K562 (cell line): ENCODE data around the gene HPCA.

Experiments used
- ASH1L ChIP-seq: fragments of 450-650 bp; IDR thresholded peaks from 2 replicates; pipeline ENCODE4 v1.6.1; 2018; ENCODE audit warnings: borderline replicate concordance, mild to moderate bottlenecking, low read depth; ENCODE audit not compliant: partially characterized antibody
- EP300 ChIP-seq: IDR thresholded peaks from 2 replicates; pipeline ENCODE4 v1.6.1; 2012; ENCODE audit warnings: low read length, improper control_type of control experiment
- ERF ChIP-seq: fragments of 450-650 bp; formaldehyde crosslinking; IDR thresholded peaks from 2 replicates; pipeline ENCODE4 v1.4.0; 2020; ENCODE audit warnings: mild to moderate bottlenecking, mixed read lengths
- EZH2 ChIP-seq: IDR thresholded peaks from 2 replicates; pipeline ENCODE4 v1.6.1; 2012; ENCODE audit warnings: low read depth, mild to moderate bottlenecking, inconsistent platforms, low read length, borderline replicate concordance
- MAFK ChIP-seq: IDR thresholded peaks from 2 replicates; pipeline ENCODE4 v1.6.1; 2011; ENCODE audit warnings: low read length, improper control_type of control experiment
- MTF1 ChIP-seq: fragments of 250-450 bp; sonication (Bioruptor Pico); IDR thresholded peaks from 2 replicates; pipeline ENCODE4 v1.9.0; 2021; ENCODE audit warnings: moderate library complexity, mild to moderate bottlenecking, inconsistent platforms, borderline replicate concordance
- NFE2L1 ChIP-seq: fragments of 450-650 bp; IDR thresholded peaks from 2 replicates; pipeline ENCODE4 v1.6.1; 2016; ENCODE audit warnings: missing genetic modification characterization, low read depth, mild to moderate bottlenecking, missing compliant biosample characterization, moderate library complexity, borderline replicate concordance
- STAT5B ChIP-seq: fragments of 250-450 bp; sonication (Bioruptor Pico); IDR thresholded peaks from 2 replicates; pipeline ENCODE4 v1.8.0; 2021; ENCODE audit warnings: mild to moderate bottlenecking, inconsistent platforms
- ZNF274 ChIP-seq: IDR thresholded peaks from 2 replicates; pipeline ENCODE4 v1.6.1; 2011; ENCODE audit warnings: low read depth, mild to moderate bottlenecking, low read length, moderate library complexity, borderline replicate concordance
- ZNF592 ChIP-seq: fragments of 450-650 bp; IDR thresholded peaks from 2 replicates; pipeline ENCODE4 v1.6.1; 2017; ENCODE audit warnings: antibody characterized with exemption, mild to moderate bottlenecking
- TF ChIP-seq, protein P1 (sequence below), 3 experiments: IDR thresholded peaks in 2 of 3; conservative IDR thresholded peaks in 1 of 3; 2 replicates each; pipeline ENCODE4 v1.5.1; 2011 to 2012; ENCODE audit warnings: low read length in 3 of 3, mild to moderate bottlenecking in 3 of 3, control low read depth in 2 of 3, improper control_type of control experiment in 1 of 3, inconsistent platforms in 1 of 3, low read depth in 1 of 3, mixed read lengths in 1 of 3, moderate library complexity in 1 of 3; ENCODE audit not compliant: insufficient read depth in 2 of 3
- TF ChIP-seq, protein P2 (sequence below): sonication (generic); formaldehyde crosslinking; IDR thresholded peaks from 2 replicates; pipeline ENCODE4 v1.8.1; 2023; ENCODE audit warnings: missing genetic modification reagents, mild to moderate bottlenecking, borderline replicate concordance

GRCh38 chr1:32934535-32934934 is 48.2 kb downstream of the HPCA start:
- TF ChIP-seq, protein P1, sequence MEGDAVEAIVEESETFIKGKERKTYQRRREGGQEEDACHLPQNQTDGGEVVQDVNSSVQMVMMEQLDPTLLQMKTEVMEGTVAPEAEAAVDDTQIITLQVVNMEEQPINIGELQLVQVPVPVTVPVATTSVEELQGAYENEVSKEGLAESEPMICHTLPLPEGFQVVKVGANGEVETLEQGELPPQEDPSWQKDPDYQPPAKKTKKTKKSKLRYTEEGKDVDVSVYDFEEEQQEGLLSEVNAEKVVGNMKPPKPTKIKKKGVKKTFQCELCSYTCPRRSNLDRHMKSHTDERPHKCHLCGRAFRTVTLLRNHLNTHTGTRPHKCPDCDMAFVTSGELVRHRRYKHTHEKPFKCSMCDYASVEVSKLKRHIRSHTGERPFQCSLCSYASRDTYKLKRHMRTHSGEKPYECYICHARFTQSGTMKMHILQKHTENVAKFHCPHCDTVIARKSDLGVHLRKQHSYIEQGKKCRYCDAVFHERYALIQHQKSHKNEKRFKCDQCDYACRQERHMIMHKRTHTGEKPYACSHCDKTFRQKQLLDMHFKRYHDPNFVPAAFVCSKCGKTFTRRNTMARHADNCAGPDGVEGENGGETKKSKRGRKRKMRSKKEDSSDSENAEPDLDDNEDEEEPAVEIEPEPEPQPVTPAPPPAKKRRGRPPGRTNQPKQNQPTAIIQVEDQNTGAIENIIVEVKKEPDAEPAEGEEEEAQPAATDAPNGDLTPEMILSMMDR (IDR thresholded peaks at IDR 0.05 in 2 of 3, conservative IDR thresholded peaks at IDR 0.05 in 1 of 3; ENCODE audit: insufficient read depth in 2 of 3, low read depth in 1 of 3, low read length in 3 of 3) = no peak
- TF ChIP-seq, protein P2, sequence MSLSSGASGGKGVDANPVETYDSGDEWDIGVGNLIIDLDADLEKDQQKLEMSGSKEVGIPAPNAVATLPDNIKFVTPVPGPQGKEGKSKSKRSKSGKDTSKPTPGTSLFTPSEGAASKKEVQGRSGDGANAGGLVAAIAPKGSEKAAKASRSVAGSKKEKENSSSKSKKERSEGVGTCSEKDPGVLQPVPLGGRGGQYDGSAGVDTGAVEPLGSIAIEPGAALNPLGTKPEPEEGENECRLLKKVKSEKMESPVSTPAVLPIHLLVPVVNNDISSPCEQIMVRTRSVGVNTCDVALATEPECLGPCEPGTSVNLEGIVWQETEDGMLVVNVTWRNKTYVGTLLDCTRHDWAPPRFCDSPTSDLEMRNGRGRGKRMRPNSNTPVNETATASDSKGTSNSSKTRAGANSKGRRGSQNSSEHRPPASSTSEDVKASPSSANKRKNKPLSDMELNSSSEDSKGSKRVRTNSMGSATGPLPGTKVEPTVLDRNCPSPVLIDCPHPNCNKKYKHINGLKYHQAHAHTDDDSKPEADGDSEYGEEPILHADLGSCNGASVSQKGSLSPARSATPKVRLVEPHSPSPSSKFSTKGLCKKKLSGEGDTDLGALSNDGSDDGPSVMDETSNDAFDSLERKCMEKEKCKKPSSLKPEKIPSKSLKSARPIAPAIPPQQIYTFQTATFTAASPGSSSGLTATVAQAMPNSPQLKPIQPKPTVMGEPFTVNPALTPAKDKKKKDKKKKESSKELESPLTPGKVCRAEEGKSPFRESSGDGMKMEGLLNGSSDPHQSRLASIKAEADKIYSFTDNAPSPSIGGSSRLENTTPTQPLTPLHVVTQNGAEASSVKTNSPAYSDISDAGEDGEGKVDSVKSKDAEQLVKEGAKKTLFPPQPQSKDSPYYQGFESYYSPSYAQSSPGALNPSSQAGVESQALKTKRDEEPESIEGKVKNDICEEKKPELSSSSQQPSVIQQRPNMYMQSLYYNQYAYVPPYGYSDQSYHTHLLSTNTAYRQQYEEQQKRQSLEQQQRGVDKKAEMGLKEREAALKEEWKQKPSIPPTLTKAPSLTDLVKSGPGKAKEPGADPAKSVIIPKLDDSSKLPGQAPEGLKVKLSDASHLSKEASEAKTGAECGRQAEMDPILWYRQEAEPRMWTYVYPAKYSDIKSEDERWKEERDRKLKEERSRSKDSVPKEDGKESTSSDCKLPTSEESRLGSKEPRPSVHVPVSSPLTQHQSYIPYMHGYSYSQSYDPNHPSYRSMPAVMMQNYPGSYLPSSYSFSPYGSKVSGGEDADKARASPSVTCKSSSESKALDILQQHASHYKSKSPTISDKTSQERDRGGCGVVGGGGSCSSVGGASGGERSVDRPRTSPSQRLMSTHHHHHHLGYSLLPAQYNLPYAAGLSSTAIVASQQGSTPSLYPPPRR = no peak
- no peak for TF ChIP-seq EP300
- no peak for TF ChIP-seq MAFK
- no peak for TF ChIP-seq NFE2L1 (tag)
- TF ChIP-seq ZNF274 = no peak
- TF ChIP-seq ASH1L = no peak
- no peak for TF ChIP-seq EZH2
- TF ChIP-seq ERF = no peak
- no peak for TF ChIP-seq STAT5B (CRISPR knock-in tag)
- no peak for TF ChIP-seq MTF1 (CRISPR knock-in tag)
- no peak for TF ChIP-seq ZNF592
